Natural killer cell (primary cell): ENCODE data around the gene PRUNE2. TPM values are rescaled to one million over a fixed set of nuclear protein-coding genes. Genes with fewer than 3 reads are reported as not detected.
"Not testable (repeated sequence)": the region's sequence is repeated elsewhere in the genome, so short reads cannot be mapped to it uniquely, and the experiment has no call there.

ENCODE experiments used
- ATAC-seq, 3 donors: fragments of 150-1000 bp in 2 of 3; fragments of 200-7000 bp in 1 of 3; cut with Tn5 transposase; 1 replicate in 1 of 3; 2 replicates in 2 of 3; pipeline ENCODE4 v1.10.0; 2021; ENCODE audit warnings: mild to moderate bottlenecking in 2 of 3, moderate library complexity in 2 of 3
- DNase-seq, 2 donors: peaks; one replicate each; pipeline versions ENCODE4 v3.0.0 to v3.0.0-alpha.2; 2013 to 2021; ENCODE audit warnings: mixed read lengths in 1 of 2
- H3K27ac ChIP-seq: one replicate; pipeline ENCODE4 v1.5.1; 2013; ENCODE audit warnings: mild to moderate bottlenecking, low read length
- H3K27me3 ChIP-seq: one replicate; pipeline ENCODE4 v1.6.1; 2013; ENCODE audit warnings: low read length; ENCODE audit not compliant: control insufficient read depth, insufficient read depth
- H3K36me3 ChIP-seq: one replicate; pipeline ENCODE4 v1.6.1; 2013; ENCODE audit warnings: low read length; ENCODE audit not compliant: control insufficient read depth, insufficient read depth
- H3K4me1 ChIP-seq: one replicate; pipeline ENCODE4 v1.6.1; 2013; ENCODE audit warnings: low read length; ENCODE audit not compliant: control insufficient read depth, insufficient read depth
- H3K4me3 ChIP-seq: one replicate; pipeline ENCODE4 v1.5.1; 2013; ENCODE audit warnings: low read length
- H3K9me3 ChIP-seq: one replicate; pipeline ENCODE4 v1.6.1; 2013; ENCODE audit warnings: low read length; ENCODE audit not compliant: control insufficient read depth, insufficient read depth
- H3K27ac Mint-ChIP-seq, 2 donors: one replicate each; pipeline ENCODE4 v1.8.0; 2022; ENCODE audit warnings: mild to moderate bottlenecking in 2 of 2, mixed read lengths in 2 of 2, moderate library complexity in 1 of 2
- H3K27me3 Mint-ChIP-seq, 2 donors: one replicate each; pipeline ENCODE4 v1.8.0; 2022; ENCODE audit warnings: low read depth in 2 of 2, mixed read lengths in 2 of 2
- H3K36me3 Mint-ChIP-seq: one replicate; pipeline ENCODE4 v1.8.0; 2022; ENCODE audit warnings: mixed read lengths
- H3K4me1 Mint-ChIP-seq, 2 donors: one replicate each; pipeline ENCODE4 v1.8.0; 2022; ENCODE audit warnings: mixed read lengths in 2 of 2
- H3K4me3 Mint-ChIP-seq: one replicate; pipeline ENCODE4 v1.8.0; 2022; ENCODE audit warnings: mild to moderate bottlenecking, moderate library complexity, mixed read lengths
- H3K9me3 Mint-ChIP-seq, 2 donors: one replicate each; pipeline ENCODE4 v1.8.0; 2022; ENCODE audit warnings: mixed read lengths in 2 of 2
- WGBS: methylation state at CpG from one replicate; pipeline ENCODE4 v1.1.7; 2013; ENCODE audit warnings: missing lambda C conversion rate; ENCODE audit not compliant: insufficient coverage; 5-methylcytosine and 5-hydroxymethylcytosine counted together
- intact Hi-C: fragments of 100-400 bp; cut with micrococcal nuclease; formaldehyde crosslinking; loops from one replicate; pipeline ENCODE4 v1.14.2; 2022
- total RNA-seq, 4 donors: library from RNA; stranded (reverse); fragments of 120-200 nt in 1 of 4; gene quantifications; one replicate each; pipeline versions ENCODE4 v1.2.3 to v1.2.4, GENCODE V29; 2013 to 2022
- TF ChIP-seq, protein P1 (sequence below): fragments of 200-600 bp; IDR thresholded peaks from one replicate; pipeline ENCODE4 v1.8.0; 2022; ENCODE audit warnings: antibody characterized with exemption

The PRUNE2 gene
- total RNA-seq, 3 donors from 2014 or later (not counting 1 experiment from before 2014, with no cell fraction given), result 0.43 to 0.45 TPM; not detected in 1

DNA sequence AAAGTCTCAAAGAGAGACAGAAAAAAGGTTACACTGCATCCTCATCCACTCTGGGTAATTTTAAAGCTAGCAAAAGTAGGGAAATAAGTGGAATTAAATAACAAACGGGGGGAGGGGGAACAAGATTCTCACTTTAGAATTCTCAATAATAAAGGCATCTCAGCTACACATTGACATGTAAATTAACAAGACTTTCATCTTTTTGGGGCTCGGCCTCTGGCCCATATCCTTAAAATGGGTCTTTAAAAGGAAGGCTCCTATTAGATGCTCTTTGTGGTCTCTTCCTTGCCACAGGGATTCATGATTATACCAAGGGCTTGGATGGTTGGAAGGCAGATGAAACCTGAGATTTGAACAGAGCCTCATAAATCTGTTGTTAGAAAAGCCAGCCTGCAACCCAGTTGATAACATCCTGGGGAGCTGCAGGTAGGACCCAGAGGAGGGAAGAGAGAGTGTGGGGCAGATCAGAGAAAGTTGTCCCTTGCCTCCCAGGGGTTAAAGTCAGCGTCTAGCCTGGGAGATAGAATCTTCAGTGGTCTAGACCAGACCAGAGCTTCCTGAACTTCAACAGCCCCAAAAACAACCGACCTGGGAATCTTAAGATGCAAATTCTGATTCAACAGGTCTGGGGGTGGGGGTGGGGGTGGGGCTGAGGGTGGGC, 311.0 kb downstream of the PRUNE2 start:
- Mint-ChIP-seq H3K36me3 (no peaks in the 10 kb centered on the region), H3K4me3 (no peak overlapping the region)
- H3K27ac ChIP-seq, result no peak overlapping the region

DNA sequence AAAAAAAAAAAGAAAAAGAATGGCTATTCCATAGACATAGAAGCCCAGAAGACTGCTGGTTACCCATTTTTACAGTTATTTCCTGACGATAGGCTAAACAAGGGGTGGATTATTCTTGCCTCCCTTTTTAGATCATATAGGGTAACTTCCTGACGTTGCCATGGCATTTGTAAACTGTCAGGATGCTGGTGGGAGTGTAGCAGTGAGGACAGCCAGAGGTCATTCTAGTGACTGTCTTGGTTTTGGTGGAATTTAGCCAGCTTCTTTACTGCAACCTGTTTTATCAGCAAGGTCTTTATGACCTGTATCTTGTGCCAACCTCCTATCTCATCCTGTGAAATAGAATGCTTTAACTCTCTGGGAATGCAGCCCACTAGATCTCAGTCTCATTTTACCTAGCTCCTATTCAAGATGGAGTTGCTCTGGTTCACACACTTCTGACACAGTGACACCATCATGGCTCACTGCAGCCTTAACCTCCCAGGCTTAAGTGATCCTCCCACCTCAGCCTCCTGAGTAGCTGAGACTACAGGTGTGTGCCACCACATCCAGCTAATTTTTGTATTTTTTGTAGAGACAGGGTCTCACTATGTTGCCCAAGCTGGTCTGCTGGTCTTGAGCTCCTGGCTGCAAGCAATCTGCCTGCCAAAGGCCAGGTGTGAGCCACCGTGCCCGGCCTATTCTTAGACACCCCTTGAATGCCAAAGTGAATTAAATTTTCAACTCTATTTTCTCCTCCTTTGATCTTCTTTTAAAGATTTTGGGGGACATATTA, 311.8 kb downstream of the PRUNE2 start:
- H3K36me3 ChIP-seq, H3K27ac ChIP-seq, H3K4me3 ChIP-seq, H3K27me3 ChIP-seq, DNase-seq, intact Hi-C loops, H3K4me1 ChIP-seq, H3K9me3 ChIP-seq, ATAC-seq, H3K36me3 Mint-ChIP-seq, H3K27me3 Mint-ChIP-seq, H3K4me3 Mint-ChIP-seq, H3K27ac Mint-ChIP-seq, H3K9me3 Mint-ChIP-seq: not testable (repeated sequence)
- 84% methylated on average over 4 of the region's 4 CpGs for WGBS
- peaks cover 12 to 18% of the 10 kb centered on the region in 2 donors for H3K4me1 Mint-ChIP-seq

More for the DNA sequence above, 311.0 kb downstream of the PRUNE2 start:
- intact Hi-C loops, result no loop called here
- Mint-ChIP-seq H3K27me3 (peaks cover 0 to 4% of the 10 kb centered on the region in 2 donors), H3K4me1 (peaks cover 11 to 12% of the 10 kb centered on the region in 2 donors), H3K9me3 (no peaks in the 10 kb centered on the region), H3K27ac (no peak overlapping the region)
- H3K4me1 ChIP-seq, result peaks cover 7% of the 10 kb centered on the region
- no peaks in the 10 kb centered on the region for H3K9me3 ChIP-seq
- no peaks in the 10 kb centered on the region for H3K27me3 ChIP-seq
- H3K36me3 ChIP-seq, result no peaks in the 10 kb centered on the region
- H3K4me3 ChIP-seq, result no peak overlapping the region
- ATAC-seq, result no peak
- WGBS, result 92% methylated on average over 1 of the region's 4 CpGs
- no peak for DNase-seq
- TF ChIP-seq, protein P1, sequence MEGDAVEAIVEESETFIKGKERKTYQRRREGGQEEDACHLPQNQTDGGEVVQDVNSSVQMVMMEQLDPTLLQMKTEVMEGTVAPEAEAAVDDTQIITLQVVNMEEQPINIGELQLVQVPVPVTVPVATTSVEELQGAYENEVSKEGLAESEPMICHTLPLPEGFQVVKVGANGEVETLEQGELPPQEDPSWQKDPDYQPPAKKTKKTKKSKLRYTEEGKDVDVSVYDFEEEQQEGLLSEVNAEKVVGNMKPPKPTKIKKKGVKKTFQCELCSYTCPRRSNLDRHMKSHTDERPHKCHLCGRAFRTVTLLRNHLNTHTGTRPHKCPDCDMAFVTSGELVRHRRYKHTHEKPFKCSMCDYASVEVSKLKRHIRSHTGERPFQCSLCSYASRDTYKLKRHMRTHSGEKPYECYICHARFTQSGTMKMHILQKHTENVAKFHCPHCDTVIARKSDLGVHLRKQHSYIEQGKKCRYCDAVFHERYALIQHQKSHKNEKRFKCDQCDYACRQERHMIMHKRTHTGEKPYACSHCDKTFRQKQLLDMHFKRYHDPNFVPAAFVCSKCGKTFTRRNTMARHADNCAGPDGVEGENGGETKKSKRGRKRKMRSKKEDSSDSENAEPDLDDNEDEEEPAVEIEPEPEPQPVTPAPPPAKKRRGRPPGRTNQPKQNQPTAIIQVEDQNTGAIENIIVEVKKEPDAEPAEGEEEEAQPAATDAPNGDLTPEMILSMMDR, result no peak

- H3K4me3 ChIP-seq, result no peak overlapping the region
- H3K4me1 ChIP-seq, result peaks cover 7% of the 10 kb centered on the region
- H3K4me3 Mint-ChIP-seq, result no peak overlapping the region
- intact Hi-C loops, result no loop called here
- no peaks in the 10 kb centered on the region for H3K27me3 ChIP-seq
- no peak overlapping the region for H3K27ac ChIP-seq
- peaks cover 12 to 22% of the 10 kb centered on the region in 2 donors for H3K4me1 Mint-ChIP-seq
- H3K36me3 Mint-ChIP-seq, result no peaks in the 10 kb centered on the region
- no peaks in the 10 kb centered on the region for H3K9me3 ChIP-seq
- no peak for DNase-seq
- no CpG with 5 or more reads among the region's 2 CpGs for WGBS
- TF ChIP-seq, protein P1, result no peak
- H3K27ac Mint-ChIP-seq, result no peak overlapping the region
- peaks cover 0 to 4% of the 10 kb centered on the region in 2 donors for H3K27me3 Mint-ChIP-seq
- ATAC-seq, result no peak
- H3K9me3 Mint-ChIP-seq, result no peaks in the 10 kb centered on the region
- no peaks in the 10 kb centered on the region for H3K36me3 ChIP-seq
Observed at GRCh38 chr9:76592974-76593347, 313.0 kb downstream of the PRUNE2 start.
